GM12878 (cell line): ENCODE data around the gene OSBP. TPM values are rescaled to one million over a fixed set of nuclear protein-coding genes. Genes with fewer than 3 reads are reported as not detected.
A peak's percentile ranks its signal among the peaks of the same experiment; 100 is the strongest.

Source experiments
- ATAC-seq: fragments of 200-7000 bp; cut with Tn5 transposase; 3 replicates; pipeline ENCODE4 v1.9.1; 2020; ENCODE audit warnings: mild to moderate bottlenecking, moderate library complexity
- BruUV-seq: library from RNA; stranded (reverse); fragments of 400-500 nt; replicated peaks from 2 replicates; lab custom pipeline; 2021; lab: Mats Ljungman, UMichigan
- CTCF ChIA-PET: fragments of 300-600 bp; sonication (Branson Sonifier 250); formaldehyde crosslinking; extraction: SDS; loops from one replicate; lab custom pipeline; 2021; ENCODE audit warnings: inconsistent platforms; lab: Yijun Ruan, JAX
- POLR2A ChIA-PET: fragments of 350-600 bp; formaldehyde crosslinking; extraction: SDS; loops from one replicate; lab custom pipeline; 2021; ENCODE audit warnings: inconsistent platforms; lab: Charles Lee
- RAD21 ChIA-PET: fragments of 300-600 bp; sonication (Branson Sonifier 250); formaldehyde crosslinking; loops from one replicate; lab custom pipeline; 2023; ENCODE audit warnings: antibody characterized with exemption; ENCODE audit not compliant: unreplicated experiment; lab: Charles Lee
- SMC1A ChIA-PET: fragments of 300-600 bp; sonication (Branson Sonifier 250); formaldehyde crosslinking; loops from one replicate; lab custom pipeline; 2023; ENCODE audit not compliant: unreplicated experiment, uncharacterized antibody; lab: Charles Lee
- DNase-seq: peaks from one replicate; pipeline ENCODE4 v3.0.0-alpha.2; 2011; ENCODE audit warnings: low read depth, low spot score
- FAIRE-seq: peaks from 3 replicates; lab custom pipeline; 2011; peaks lifted over from hg19 to GRCh38; lab: Jason Lieb, UNC
- H2AFZ ChIP-seq: 2 replicates; pipeline ENCODE4 v1.6.0; 2011; ENCODE audit warnings: low read depth, low read length, control low read depth; ENCODE audit not compliant: control insufficient read depth
- H3K27ac ChIP-seq: 2 replicates; pipeline ENCODE4 v1.5.1; 2011; ENCODE audit warnings: control low read depth; ENCODE audit not compliant: control insufficient read depth, insufficient read depth
- H3K27me3 ChIP-seq, 2 experiments: replicated peaks in 1 of 2; 2 replicates each; pipeline versions ENCODE4 v1.6.0 to v1.6.1; 2011; ENCODE audit warnings: low read length in 1 of 2; ENCODE audit not compliant: control insufficient read depth in 2 of 2, insufficient read depth in 2 of 2
- H3K36me3 ChIP-seq, 2 experiments: 2 replicates each; pipeline ENCODE4 v1.5.1; 2011; ENCODE audit warnings: low read length in 1 of 2; ENCODE audit not compliant: control insufficient read depth in 2 of 2, insufficient read depth in 2 of 2
- H3K4me1 ChIP-seq: 2 replicates; pipeline ENCODE4 v1.6.1; 2011; ENCODE audit warnings: mild to moderate bottlenecking, low read length, moderate library complexity, mixed read lengths; ENCODE audit not compliant: control insufficient read depth, insufficient read depth
- H3K4me2 ChIP-seq: 2 replicates; pipeline ENCODE4 v1.6.0; 2011; ENCODE audit warnings: control low read depth; ENCODE audit not compliant: control insufficient read depth, insufficient read depth
- H3K4me3 ChIP-seq: fragments of 200-600 bp; sonication (generic); 2 replicates; pipeline ENCODE4 v1.5.1; 2016
- H3K79me2 ChIP-seq: 2 replicates; pipeline ENCODE4 v1.6.0; 2011; ENCODE audit warnings: low read length; ENCODE audit not compliant: control insufficient read depth, insufficient read depth
- H3K9ac ChIP-seq: 2 replicates; pipeline ENCODE4 v1.8.0; 2011; ENCODE audit warnings: low read length, control low read depth, mixed read lengths; ENCODE audit not compliant: control insufficient read depth, insufficient read depth
- H3K9me3 ChIP-seq: replicated peaks from 3 replicates; pipeline ENCODE4 v1.5.1; 2011; ENCODE audit warnings: mild to moderate bottlenecking, low read length; ENCODE audit not compliant: control insufficient read depth, insufficient read depth
- H4K20me1 ChIP-seq: 2 replicates; pipeline ENCODE4 v1.6.0; 2011; ENCODE audit not compliant: control insufficient read depth, insufficient read depth
- BCLAF1 ChIP-seq: fragments of 450-650 bp; IDR thresholded peaks from 2 replicates; pipeline ENCODE4 v1.6.1; 2017; ENCODE audit warnings: antibody characterized with exemption, mild to moderate bottlenecking, moderate library complexity
- ELK1 ChIP-seq: IDR thresholded peaks from 2 replicates; pipeline ENCODE4 v1.6.1; 2012; ENCODE audit warnings: low read depth, low read length, improper control_type of control experiment
- FOXM1 ChIP-seq: IDR thresholded peaks from 2 replicates; pipeline ENCODE4 v1.6.1; 2012; ENCODE audit warnings: low read depth, mild to moderate bottlenecking, inconsistent platforms, low read length, moderate library complexity
- GABPA ChIP-seq: IDR thresholded peaks from 2 replicates; pipeline ENCODE4 v1.6.1; 2014; ENCODE audit warnings: antibody characterized with exemption, low read depth, mild to moderate bottlenecking, inconsistent platforms
- HDGF ChIP-seq: fragments of 450-650 bp; IDR thresholded peaks from 2 replicates; pipeline ENCODE4 v1.6.1; 2016; ENCODE audit warnings: antibody characterized with exemption
- IKZF1 ChIP-seq: fragments of 450-650 bp; conservative IDR thresholded peaks from 2 replicates; pipeline ENCODE4 v1.6.1; 2017; ENCODE audit warnings: antibody characterized with exemption, mild to moderate bottlenecking
- LARP7 ChIP-seq: fragments of 450-650 bp; IDR thresholded peaks from 2 replicates; pipeline ENCODE4 v1.6.1; 2017; ENCODE audit warnings: mild to moderate bottlenecking
- NR2C1 ChIP-seq: fragments of 450-650 bp; IDR thresholded peaks from 2 replicates; pipeline ENCODE4 v1.6.1; 2017; ENCODE audit warnings: antibody characterized with exemption, mild to moderate bottlenecking, moderate library complexity
- NR2C2 ChIP-seq: IDR thresholded peaks from 2 replicates; pipeline ENCODE4 v1.6.1; 2011; ENCODE audit warnings: borderline replicate concordance, low read depth; ENCODE audit not compliant: control insufficient read depth, insufficient read length
- NR2F1 ChIP-seq: fragments of 450-650 bp; conservative IDR thresholded peaks from 2 replicates; pipeline ENCODE4 v1.6.1; 2017; ENCODE audit warnings: mild to moderate bottlenecking
- PAX8 ChIP-seq: fragments of 450-650 bp; IDR thresholded peaks from 2 replicates; pipeline ENCODE4 v1.6.1; 2017; ENCODE audit warnings: mild to moderate bottlenecking, moderate library complexity
- PBX3 ChIP-seq: IDR thresholded peaks from 2 replicates; pipeline ENCODE4 v1.6.1; 2011; ENCODE audit warnings: mild to moderate bottlenecking, low read depth, low read length, moderate library complexity; ENCODE audit not compliant: insufficient replicate concordance
- POLR2AphosphoS5 ChIP-seq: IDR thresholded peaks from 2 replicates; pipeline ENCODE4 v1.6.1; 2011; ENCODE audit warnings: mild to moderate bottlenecking, low read length, inconsistent platforms
- USF2 ChIP-seq: IDR thresholded peaks from 2 replicates; pipeline ENCODE4 v1.6.1; 2011; ENCODE audit warnings: low read depth, low read length, improper control_type of control experiment, borderline replicate concordance
- ZBTB33 ChIP-seq: fragments of 450-650 bp; IDR thresholded peaks from 2 replicates; pipeline ENCODE4 v1.6.1; 2017; ENCODE audit warnings: mild to moderate bottlenecking
- WGBS: methylation state at CpG from one replicate; pipeline ENCODE4 v1.1.6; 2016; ENCODE audit warnings: low lambda C conversion rate; ENCODE audit not compliant: insufficient replicate concordance, insufficient coverage; ENCODE audit errors: missing lambda C conversion rate; 5-methylcytosine and 5-hydroxymethylcytosine counted together
- in situ Hi-C: fragments of 300-500 bp; cut with MboI; formaldehyde crosslinking; loops from 9 replicates; pipeline ENCODE4 v1.14.3; 2018; ENCODE audit warnings: mixed read lengths
- intact Hi-C: fragments of 100-400 bp; cut with micrococcal nuclease; formaldehyde crosslinking; loops from one replicate; pipeline ENCODE4 v1.14.2; 2022; ENCODE audit not compliant: unreplicated experiment
- polyA plus RNA-seq, 11 experiments: library from polyadenylated mRNA; depleted of rRNA in 4 of 11; unstranded in 6 of 11; stranded (reverse) in 5 of 11; fragments of >200 nt; fragmentation: Nextera tagmentation in 4 of 11; fragmentation: Illumina TruSeq in 1 of 11; extraction: Ambion mirVana in 4 of 11; extraction: Trizol in 1 of 11; gene quantifications; 1 replicate in 1 of 11; 2 replicates in 10 of 11; pipeline versions ENCODE4 v1.2.1 to v1.2.3, GENCODE V29; 2011 to 2016; ENCODE audit warnings: inconsistent platforms in 2 of 11, missing spikeins in 2 of 11, low read depth in 1 of 11
- total RNA-seq, 4 experiments: library from RNA; depleted of rRNA in 3 of 4; stranded (reverse); fragments of >200 nt in 3 of 4; fragmentation: Illumina TruSeq in 1 of 4; extraction: Trizol in 1 of 4; gene quantifications; 2 replicates each; pipeline versions ENCODE4 v1.2.1 to v1.2.3, GENCODE V29; 2013 to 2021

The OSBP gene
- total and polyA plus RNA-seq, 10 of the 15 experiments (the other 5 are each of a cell fraction or from before 2014, with no cell fraction given) = 5.9 to 41.2 (median 21.7) TPM

- Histone ChIP-seq H3K36me3 (peaks cover 0 to 3% of the 10 kb centered on the region in 2 experiments; a peak in 3 of 4 replicates), H3K9ac (peak overlapping the region; percentile 75), H3K4me1 (no peaks in the 10 kb centered on the region; the same call in none of the 2 replicates), H3K79me2 (peaks cover 38% of the 10 kb centered on the region), H3K27ac (peak overlapping the region; percentile 57), H4K20me1 (no peaks in the 10 kb centered on the region), H3K4me2 (peak overlapping the region; percentile 58), H2AFZ (peak overlapping the region; percentile 64), H3K4me3 (peak overlapping the region; percentile 91), H3K27me3 (no peaks in the 10 kb centered on the region), H3K9me3 (no peaks in the 10 kb centered on the region)
- no TSS peak for BruUV-seq
- ChIA-PET POLR2A (interaction anchor here (0.6 to 3.5 kb wide), 8 partner anchors 23 to 1300 kb away, joined by 3 to 26 read pairs (median 5); partner anchors contain the start of genes MRPL16 and PATL1), CTCF (interaction anchor here (0.6 to 3.1 kb wide), 8 partner anchors 10 to 1148 kb away, joined by 3 to 10 read pairs (median 3); partner anchors contain the start of gene PATL1), RAD21 (interaction anchor here (0.9 to 2.6 kb wide), 6 partner anchors 37 to 67 kb away, joined by 3 to 16 read pairs (median 4); partner anchors contain the start of gene PATL1), SMC1A (interaction anchor here (0.9 to 3.5 kb wide), 5 partner anchors 9 to 78 kb away, joined by 3 to 21 read pairs (median 4); partner anchors contain the start of gene PATL1)
- FAIRE-seq (no peak), DNase-seq (no peak), ATAC-seq (peak; percentile 3; the same call in 2 of the 3 replicates)
- 1% methylated on average over 50 of the region's 51 CpGs for WGBS
- intact Hi-C loops = loop anchor here (2.0 to 5.0 kb wide), 2 partner anchors 54 to 63 kb away; partner anchors contain the start of gene PATL1
- in situ Hi-C loops = no loop called here
- TF ChIP-seq LARP7 = peak; percentile 95; the same call in 1 of the 2 replicates
- TF ChIP-seq NR2C1 = peak; percentile 93
- TF ChIP-seq BCLAF1 = peak; percentile 57; the same call in 1 of the 2 replicates
- TF ChIP-seq HDGF = no peak
- 0 out of 2 replicates have a peak, but pooled peaks have one; percentile 34 for TF ChIP-seq NR2F1
- 0 out of 2 replicates have a peak, but pooled peaks have one; percentile 51 for TF ChIP-seq POLR2AphosphoS5
- TF ChIP-seq USF2 = no peak
- peak; percentile 70; the same call in 1 of the 2 replicates for TF ChIP-seq IKZF1
- peak; percentile 41 for TF ChIP-seq PBX3
- TF ChIP-seq NR2C2 = peak; percentile 52
- no peak; the same call in 1 of the 2 replicates for TF ChIP-seq ELK1
- TF ChIP-seq FOXM1 = no peak
- peak; percentile 80 for TF ChIP-seq GABPA
- TF ChIP-seq ZBTB33 = no peak
- no peak for TF ChIP-seq PAX8
Measured at GRCh38 chr11:59615120-59615636, 396 bp downstream of the OSBP start.
